Small intestine (tissue), 7 donors: Measurements from ENCODE around the gene LOC101059915.
"Not testable (repeated sequence)": the region's sequence is repeated elsewhere in the genome, so short reads cannot be mapped to it uniquely, and the experiment has no call there.

Source experiments
- DNase-seq, 2 donors: peaks; one replicate each; pipeline versions ENCODE4 v3.0.0 to v3.0.0-alpha.2; 2013
- FAIRE-seq: peaks from 2 replicates; lab custom pipeline; 2012; peaks lifted over from hg19 to GRCh38; lab: Jason Lieb, UNC
- H3K27ac ChIP-seq, 3 donors: one replicate each; pipeline ENCODE4 v1.5.1; 2013; ENCODE audit warnings: low read length in 2 of 3, mild to moderate bottlenecking in 2 of 3, control low read depth in 1 of 3, inconsistent platforms in 1 of 3, low read depth in 1 of 3, moderate library complexity in 1 of 3
- H3K27me3 ChIP-seq, 3 donors: one replicate each; pipeline ENCODE4 v1.6.1; 2013; ENCODE audit warnings: low read length in 3 of 3, inconsistent platforms in 1 of 3; ENCODE audit not compliant: control insufficient read depth in 3 of 3, insufficient read depth in 3 of 3
- H3K36me3 ChIP-seq, 3 donors: one replicate each; pipeline ENCODE4 v1.6.1; 2013; ENCODE audit warnings: low read length in 3 of 3, inconsistent platforms in 1 of 3, low read depth in 1 of 3, mild to moderate bottlenecking in 1 of 3, moderate library complexity in 1 of 3; ENCODE audit not compliant: control insufficient read depth in 3 of 3, insufficient read depth in 2 of 3
- H3K4me1 ChIP-seq, 3 donors: one replicate each; pipeline ENCODE4 v1.6.1; 2013; ENCODE audit warnings: low read length in 2 of 3, inconsistent platforms in 1 of 3, low read depth in 1 of 3, mild to moderate bottlenecking in 1 of 3, moderate library complexity in 1 of 3; ENCODE audit not compliant: control insufficient read depth in 3 of 3, insufficient read depth in 2 of 3
- H3K4me3 ChIP-seq, 3 donors: one replicate each; pipeline ENCODE4 v1.5.1; 2013; ENCODE audit warnings: low read length in 3 of 3, control low read depth in 1 of 3, inconsistent platforms in 1 of 3, low read depth in 1 of 3, mild to moderate bottlenecking in 1 of 3, moderate library complexity in 1 of 3
- H3K9me3 ChIP-seq, 2 donors: one replicate each; pipeline ENCODE4 v1.6.1; 2013; ENCODE audit warnings: low read depth in 1 of 2, low read length in 1 of 2; ENCODE audit not compliant: control insufficient read depth in 2 of 2, insufficient read depth in 1 of 2
- WGBS, 3 donors: extraction: QIAGEN DNeasy Blood & Tissue Kit; methylation state at CpG; one replicate each; pipeline ENCODE4 v1.1.7; 2013; 5-methylcytosine and 5-hydroxymethylcytosine counted together
- donor health status: healthy with polysubstance abuse.
- donor health status: control.
- donor health status: control.
- donor health status: Bipolar disorder and iron deficiency.
- donor health status: healthy.

LOC101059915 gene

GRCh38 chrX:71634366-71634765 is 33.0 kb upstream of the LOC101059915 start:
- no peaks in the 10 kb centered on the region for H3K36me3 ChIP-seq
- no peak overlapping the region for H3K27ac ChIP-seq
- WGBS, 3 donors = 82 to 90% (median 83%) methylated on average over 5 to 6 of the region's 6 CpGs
- H3K4me3 ChIP-seq = no peak overlapping the region
- H3K4me1 ChIP-seq = peaks cover 0 to 27% (median 0%) of the 10 kb centered on the region in 3 donors
- FAIRE-seq (no peak), DNase-seq (no peak)
- H3K9me3 ChIP-seq = no peaks in the 10 kb centered on the region
- no peaks in the 10 kb centered on the region for H3K27me3 ChIP-seq

DNA sequence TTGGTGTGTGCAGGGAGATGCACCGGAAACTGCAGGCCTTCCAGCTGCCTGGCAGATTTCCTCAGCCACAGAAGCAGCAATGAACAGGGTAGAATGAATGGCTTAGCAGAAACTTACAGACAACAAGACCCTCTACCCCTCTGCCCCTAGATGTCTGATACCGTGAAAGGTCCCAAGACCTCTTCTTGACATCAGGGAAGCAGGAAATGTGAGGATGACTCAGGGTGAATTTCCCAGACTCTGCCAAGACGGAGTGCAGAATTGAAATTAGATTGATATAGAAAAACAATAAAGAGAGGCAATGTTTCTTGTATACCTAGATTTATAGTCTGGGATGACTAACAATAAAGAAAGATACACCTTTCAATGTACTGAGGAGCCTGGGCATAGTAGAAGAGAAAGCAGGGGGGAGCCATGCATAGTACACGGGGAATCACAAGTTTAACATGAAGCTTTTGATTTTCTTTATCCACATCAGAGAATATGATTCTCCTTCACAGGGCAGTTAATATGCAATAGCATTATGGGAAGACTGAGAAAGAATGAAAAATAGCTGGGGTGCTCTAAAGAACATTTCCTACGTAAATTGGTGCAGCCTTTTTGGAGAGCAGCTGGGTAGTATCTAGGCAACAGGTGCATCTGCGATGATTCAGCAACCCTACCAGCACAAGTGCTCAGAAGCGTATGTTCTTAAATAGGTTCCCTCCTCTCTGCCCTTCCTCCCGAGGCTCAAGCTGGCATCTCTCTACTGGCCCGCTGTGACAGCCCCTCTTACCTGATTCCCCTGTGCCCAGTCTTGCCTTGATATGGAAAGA is 30.7 kb upstream of the LOC101059915 start:
- FAIRE-seq (no peak), DNase-seq (no peak)
- Histone ChIP-seq H3K4me3 (no peak overlapping the region), H3K36me3 (no peaks in the 10 kb centered on the region), H3K27ac (peak overlapping the region in 1 of 3 donors; percentile 50), H3K9me3 (no peaks in the 10 kb centered on the region), H3K4me1 (peaks cover 0 to 21% (median 0%) of the 10 kb centered on the region in 3 donors), H3K27me3 (no peaks in the 10 kb centered on the region)
- 68 to 78% (median 70%) methylated on average over 9 of the region's 9 CpGs for WGBS, 3 donors

GRCh38 chrX:71637253-71637618 is 30.1 kb upstream of the LOC101059915 start:
- Histone ChIP-seq H3K4me1 (peaks cover 0 to 17% (median 0%) of the 10 kb centered on the region in 3 donors), H3K27ac (peak overlapping the region in 1 of 3 donors; percentile 50), H3K4me3 (no peak overlapping the region), H3K27me3 (no peaks in the 10 kb centered on the region), H3K9me3 (no peaks in the 10 kb centered on the region), H3K36me3 (no peaks in the 10 kb centered on the region)
- FAIRE-seq = no peak
- DNase-seq = no peak
- 70 to 88% (median 83%) methylated on average over 3 of the region's 3 CpGs for WGBS, 3 donors

- H3K9me3 ChIP-seq = no peaks in the 10 kb centered on the region
- DNase-seq (no peak), FAIRE-seq (no peak)
- H3K27ac ChIP-seq = peak overlapping the region in 1 of 3 donors; percentile 54
- H3K36me3 ChIP-seq = no peaks in the 10 kb centered on the region
- WGBS, 3 donors = 41 to 58% (median 42%) methylated on average over 4 of the region's 4 CpGs
- peaks cover 0 to 12% (median 0%) of the 10 kb centered on the region in 3 donors for H3K4me1 ChIP-seq
- H3K27me3 ChIP-seq = no peaks in the 10 kb centered on the region
- H3K4me3 ChIP-seq = no peak overlapping the region
Measured at GRCh38 chrX:71637848-71638247, 29.5 kb upstream of the LOC101059915 start.

DNA sequence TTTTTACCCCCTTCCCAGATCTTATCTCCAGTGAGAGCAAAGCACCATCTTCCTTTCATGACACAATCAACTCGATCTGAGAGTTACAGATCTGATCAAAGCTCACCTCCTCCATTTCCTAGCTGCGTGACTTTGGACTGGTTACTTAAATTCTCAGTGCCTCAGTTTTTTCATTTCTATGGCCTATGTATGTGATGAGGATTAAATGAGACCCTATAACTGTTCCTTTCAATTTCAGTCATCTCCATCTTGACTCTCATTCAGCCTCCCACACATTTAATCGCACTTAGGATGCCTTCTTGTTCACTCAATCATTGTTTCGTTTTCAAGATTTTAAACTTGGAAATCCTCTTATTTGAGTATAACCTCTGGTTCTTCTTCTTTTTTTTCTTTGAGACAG is 28.9 kb upstream of the LOC101059915 start:
- H3K9me3 ChIP-seq = no peaks in the 10 kb centered on the region
- DNase-seq = no peak
- no peaks in the 10 kb centered on the region for H3K36me3 ChIP-seq
- no peak overlapping the region for H3K4me3 ChIP-seq
- H3K4me1 ChIP-seq = peaks cover 0 to 7% (median 0%) of the 10 kb centered on the region in 3 donors
- peak overlapping the region in 1 of 3 donors; percentile 24 for H3K27ac ChIP-seq
- 61 to 69% (median 65%) methylated on average over 4 of the region's 4 CpGs for WGBS, 3 donors
- no peak for FAIRE-seq
- no peaks in the 10 kb centered on the region for H3K27me3 ChIP-seq

DNA sequence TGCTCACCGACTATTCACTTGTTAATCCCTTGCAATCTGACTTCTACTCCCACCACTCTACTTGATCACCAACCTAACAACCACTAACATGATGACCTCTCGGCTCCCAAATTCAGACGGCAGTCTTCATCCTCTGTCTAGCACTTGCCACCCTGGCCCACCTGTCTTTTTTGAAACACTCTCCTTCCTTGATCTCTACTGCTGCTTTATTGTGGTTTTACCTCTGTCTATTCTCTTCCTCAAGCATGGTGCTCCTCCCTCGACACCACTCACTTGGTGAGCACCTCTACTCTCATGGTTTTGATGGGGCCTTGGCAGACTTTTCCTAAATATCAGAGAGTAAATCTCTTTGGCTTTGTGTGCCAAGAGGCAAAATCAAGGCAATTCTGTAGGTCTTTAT is 27.3 kb upstream of the LOC101059915 start:
- 83 to 85% (median 84%) methylated on average over 4 of the region's 4 CpGs for WGBS, 3 donors
- H3K36me3 ChIP-seq = no peaks in the 10 kb centered on the region
- no peaks in the 10 kb centered on the region for H3K9me3 ChIP-seq
- no peaks in the 10 kb centered on the region for H3K27me3 ChIP-seq
- no peak overlapping the region for H3K27ac ChIP-seq
- no peak for DNase-seq
- no peak overlapping the region for H3K4me3 ChIP-seq
- peaks cover 0 to 3% (median 0%) of the 10 kb centered on the region in 3 donors for H3K4me1 ChIP-seq
- FAIRE-seq = no peak

- not testable (repeated sequence) for H3K9me3 ChIP-seq, DNase-seq, H3K36me3 ChIP-seq, H3K4me3 ChIP-seq, H3K4me1 ChIP-seq, H3K27ac ChIP-seq, H3K27me3 ChIP-seq, FAIRE-seq
- WGBS, 3 donors = 26 to 47% (median 33%) methylated on average over 4 to 5 of the region's 6 CpGs
Measured at GRCh38 chrX:71644406-71644805, 22.9 kb upstream of the LOC101059915 start.

DNA sequence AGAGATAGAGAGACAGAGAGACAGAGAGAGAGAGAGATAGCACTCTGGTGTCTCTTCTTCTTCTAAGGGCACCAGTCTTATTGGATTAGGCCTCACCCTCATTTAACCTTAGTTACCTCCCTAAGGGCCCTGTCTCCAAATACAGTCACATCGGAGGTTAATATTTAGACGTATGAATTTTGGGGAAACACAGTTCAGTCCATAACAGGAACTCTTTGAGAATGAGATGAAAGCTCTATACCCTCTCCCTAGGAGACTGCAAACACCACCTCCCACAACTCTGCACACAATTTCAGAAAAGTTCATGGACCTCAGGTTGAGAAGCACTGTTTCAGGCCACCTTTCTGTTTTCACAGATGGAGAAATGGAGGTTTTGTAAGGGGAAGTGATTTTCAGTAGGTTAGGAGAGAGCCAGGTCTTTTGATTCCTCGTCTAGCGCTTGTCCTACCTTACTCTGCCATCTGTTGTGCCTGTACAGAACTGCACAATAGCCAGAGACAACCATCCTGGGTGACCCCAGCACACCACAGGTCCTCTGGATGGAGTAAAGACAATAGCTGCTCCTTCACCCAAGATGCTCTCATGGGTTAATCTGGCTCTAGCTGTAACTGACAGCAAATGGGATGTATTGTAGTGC is 16.9 kb upstream of the LOC101059915 start:
- Histone ChIP-seq H3K36me3 (no peaks in the 10 kb centered on the region), H3K9me3 (no peaks in the 10 kb centered on the region), H3K27ac (no peak overlapping the region), H3K4me3 (no peak overlapping the region), H3K27me3 (no peaks in the 10 kb centered on the region), H3K4me1 (no peaks in the 10 kb centered on the region)
- 11 to 53% (median 47%) methylated on average over 4 of the region's 4 CpGs for WGBS, 3 donors
- DNase-seq (peak; percentile 46 to 71), FAIRE-seq (no peak)
